GM20000 (cell line): Measurements from ENCODE around the gene HOGA1.
A peak's percentile ranks its signal among the peaks of the same experiment; 100 is the strongest.
"Not testable (repeated sequence)": the region's sequence is repeated elsewhere in the genome, so short reads cannot be mapped to it uniquely, and the experiment has no call there.

ENCODE experiments used
- DNase-seq: peaks from one replicate; pipeline ENCODE4 v3.0.0; 2012; ENCODE audit warnings: low spot score
- CTCF ChIP-seq: IDR thresholded peaks from 2 replicates; pipeline ENCODE4 v1.5.1; 2012; ENCODE audit warnings: mild to moderate bottlenecking, control low read depth; ENCODE audit errors: extremely low read depth, missing control alignments

HOGA1 gene

DNA sequence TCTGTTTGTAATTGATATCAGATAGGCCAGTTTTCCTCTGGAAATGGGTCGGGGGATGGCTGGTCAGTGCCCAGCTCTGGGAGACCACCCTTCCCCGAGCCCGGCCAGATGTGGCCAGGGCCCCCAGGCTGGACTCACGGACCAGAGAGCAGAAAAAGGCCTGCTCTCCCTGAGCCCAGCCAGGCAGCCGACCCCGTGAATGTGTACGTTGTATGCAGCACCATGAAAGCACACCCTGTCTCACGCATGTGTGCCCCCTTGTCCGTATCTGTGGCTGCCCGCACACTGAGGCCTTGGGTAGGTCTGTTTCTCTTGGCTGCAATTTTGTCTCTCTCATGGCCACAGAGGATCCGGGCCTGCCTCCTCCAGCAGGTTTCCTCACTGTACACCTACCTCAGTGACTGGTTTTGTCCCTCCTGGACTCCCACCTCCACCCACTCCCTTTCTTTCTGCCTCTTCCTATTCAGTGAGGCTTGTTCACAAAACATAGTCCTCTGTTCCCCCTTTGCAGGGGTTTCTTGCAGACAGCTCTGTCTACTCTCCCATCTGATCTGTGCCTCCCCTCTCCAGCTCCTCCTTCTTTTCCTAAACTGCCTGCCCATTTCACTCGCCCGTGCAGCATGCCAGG, 35.2 kb upstream of the HOGA1 start:
- no peak for DNase-seq
- no peak for TF ChIP-seq CTCF

- no peak for TF ChIP-seq CTCF
- no peak for DNase-seq
Observed at GRCh38 chr10:97549587-97550322, 34.4 kb upstream of the HOGA1 start.

GRCh38 chr10:97550336-97551149, 33.6 kb upstream of the HOGA1 start:
- no peak for DNase-seq
- no peak for TF ChIP-seq CTCF

- no peak for DNase-seq
- no peak for TF ChIP-seq CTCF
Observed at GRCh38 chr10:97551271-97551670, 32.9 kb upstream of the HOGA1 start.

GRCh38 chr10:97553575-97554031, 30.6 kb upstream of the HOGA1 start:
- DNase-seq, result peak; percentile 61
- TF ChIP-seq CTCF, result peak; percentile 67

GRCh38 chr10:97554336-97554735, 29.9 kb upstream of the HOGA1 start:
- not testable (repeated sequence) for DNase-seq

- not testable (repeated sequence) for DNase-seq
Observed at GRCh38 chr10:97555541-97555940, 28.6 kb upstream of the HOGA1 start.

DNA sequence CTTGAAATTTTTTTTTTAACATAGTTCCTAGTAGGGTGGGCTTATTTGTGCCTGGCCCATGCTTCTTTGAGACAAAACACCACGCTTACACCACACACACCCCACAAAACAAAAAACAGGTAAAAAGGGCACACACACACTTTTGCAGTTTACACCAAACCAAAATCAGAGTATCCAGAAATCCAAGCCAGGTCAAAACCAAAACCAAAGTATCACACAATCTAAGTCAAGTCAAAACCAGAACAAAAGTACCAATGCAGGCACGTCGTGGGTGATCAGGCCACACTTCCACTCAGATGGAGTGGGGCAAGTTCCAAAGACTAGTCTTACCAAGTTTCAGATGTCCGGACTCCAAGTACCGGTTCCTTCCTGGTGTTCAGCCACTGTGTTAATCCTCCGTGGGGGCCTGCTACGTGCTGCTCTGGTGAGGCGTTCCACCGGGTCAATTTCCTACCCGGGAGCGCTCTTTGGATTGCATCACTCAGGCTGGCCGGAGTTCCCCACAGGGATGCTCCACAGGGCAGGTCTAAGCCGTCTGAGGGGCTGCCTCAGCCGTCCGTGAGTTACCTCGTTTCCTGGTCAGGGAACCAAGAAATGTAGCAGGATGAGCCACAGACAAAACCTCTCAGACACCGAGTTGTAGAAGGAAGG, 23.3 kb upstream of the HOGA1 start:
- not testable (repeated sequence) for DNase-seq

- not testable (repeated sequence) for DNase-seq
Observed at GRCh38 chr10:97561386-97562077, 22.7 kb upstream of the HOGA1 start.

DNA sequence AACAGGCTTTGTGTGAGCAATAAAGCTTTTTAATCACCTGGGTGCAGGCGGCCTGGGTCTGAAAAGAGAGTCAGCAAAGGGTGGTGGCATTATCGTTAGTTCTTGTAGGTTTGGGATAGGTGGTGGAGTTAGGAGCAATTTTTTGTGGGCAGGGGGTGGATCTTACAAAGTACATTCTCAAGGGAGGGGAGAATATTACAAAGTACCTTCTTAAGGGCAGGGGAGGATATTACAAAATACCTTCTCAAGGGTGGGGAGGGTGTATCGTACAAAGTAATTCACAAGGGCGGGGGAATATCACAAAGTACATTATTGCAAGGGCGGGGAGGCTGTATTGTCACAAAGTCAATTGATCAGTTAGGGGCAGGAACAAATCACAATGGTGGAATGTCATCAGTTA, 21.9 kb upstream of the HOGA1 start:
- DNase-seq, result not testable (repeated sequence)
